GM19043 (cell line): Measurements from ENCODE around the gene C1orf94.

Source experiments
- ATAC-seq: cut with Tn5 transposase; IDR thresholded peaks from one replicate; pipeline ENCODE4 v1.9.1; 2021; ENCODE audit warnings: low read depth; ENCODE audit not compliant: unreplicated experiment

Gene C1orf94

DNA sequence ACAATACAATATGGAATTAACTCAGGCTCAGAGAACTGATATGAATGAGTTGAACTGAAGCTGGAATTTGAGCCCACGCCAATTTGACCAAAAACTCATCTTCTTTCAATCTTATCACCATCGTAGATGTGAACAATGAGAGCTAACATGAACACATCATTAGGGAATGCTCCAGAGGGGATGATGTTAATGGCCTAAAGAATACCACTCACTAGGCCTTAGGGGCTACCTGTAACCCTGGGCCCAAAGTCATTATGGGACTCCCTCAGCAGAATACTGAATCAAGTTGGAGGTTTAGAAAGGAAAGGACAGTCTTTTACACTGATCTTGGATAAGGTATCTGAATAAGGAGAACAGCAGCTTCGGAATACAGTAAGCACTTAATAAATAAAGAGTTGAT is 73.6 kb downstream of the C1orf94 start:
- no peak for ATAC-seq

DNA sequence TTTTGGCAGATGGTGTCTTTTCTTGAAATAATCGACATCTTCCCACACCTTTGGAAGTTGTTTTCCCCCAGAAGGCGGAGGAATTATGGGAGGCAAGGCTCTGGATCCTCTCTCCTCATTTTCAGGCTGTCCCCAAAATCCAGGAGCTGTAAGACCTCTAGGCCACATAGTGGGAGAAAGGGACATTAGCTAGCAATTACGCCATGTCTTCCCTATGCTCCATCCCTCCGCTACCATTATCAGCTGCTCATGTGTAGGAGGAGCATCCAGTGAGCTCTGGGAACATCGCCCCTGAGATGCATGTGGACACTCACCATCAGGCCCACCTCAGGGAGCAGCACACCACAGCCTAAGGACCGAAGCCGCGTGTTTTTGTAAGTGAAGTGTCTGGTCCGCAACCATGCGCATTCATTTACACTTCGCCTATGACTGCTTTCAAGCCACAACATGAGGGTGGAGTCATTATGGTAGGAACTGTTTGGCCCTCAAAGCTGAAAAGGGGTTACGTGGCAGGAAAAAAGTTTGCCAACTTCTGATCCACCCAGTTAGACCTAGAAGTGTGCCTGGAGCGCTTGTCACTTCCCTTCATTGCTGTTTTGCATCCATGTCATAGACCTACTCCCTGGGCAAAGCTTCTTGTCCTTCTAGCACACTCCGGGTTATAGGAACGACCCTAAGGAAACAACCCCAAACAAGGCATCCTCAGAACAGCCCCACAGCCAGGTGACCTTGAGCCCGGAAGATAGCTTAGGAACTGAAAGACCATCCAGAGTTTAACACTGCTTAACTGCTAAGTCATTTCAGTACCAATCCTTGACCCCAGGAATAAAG is 85.5 kb downstream of the C1orf94 start:
- ATAC-seq, result no peak

DNA sequence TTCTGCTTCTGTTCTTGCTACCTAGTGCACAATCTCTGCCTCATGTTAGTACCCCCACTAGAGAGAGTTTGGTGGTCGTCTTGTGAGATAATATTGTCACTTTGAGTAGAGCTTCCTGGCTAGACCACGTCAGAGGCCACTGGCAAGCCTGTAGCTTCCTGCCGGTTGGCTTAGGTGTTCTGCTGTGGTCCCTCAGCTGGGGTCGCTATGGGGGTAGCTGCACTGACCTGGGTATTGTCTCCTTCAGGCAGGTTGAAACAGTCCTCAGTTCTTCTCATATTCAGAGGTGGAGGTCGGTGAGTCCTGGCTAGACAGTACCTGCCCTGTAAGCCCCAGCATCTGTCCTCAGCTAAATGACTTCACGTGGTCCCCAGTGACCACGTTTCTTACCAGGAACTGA is 86.2 kb downstream of the C1orf94 start:
- no peak for ATAC-seq

DNA sequence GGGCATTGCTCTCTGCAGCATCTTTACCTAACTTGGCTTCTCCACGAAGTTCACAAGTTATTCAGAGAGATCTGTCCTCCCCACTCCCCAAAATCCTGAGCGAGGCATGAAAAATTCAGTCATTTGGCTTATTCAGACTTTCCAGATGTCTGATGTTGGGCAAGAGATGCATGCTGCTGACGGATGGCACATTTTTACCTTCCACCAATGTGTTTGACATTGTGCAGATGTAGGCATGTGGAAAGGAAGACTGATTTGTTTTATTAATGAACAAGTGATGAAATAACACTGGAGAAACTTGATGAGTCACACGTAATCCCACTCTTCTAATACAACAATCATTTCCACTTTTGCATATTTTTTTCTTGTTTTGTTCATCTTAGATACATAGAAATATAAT is 86.7 kb downstream of the C1orf94 start:
- ATAC-seq, result no peak

DNA sequence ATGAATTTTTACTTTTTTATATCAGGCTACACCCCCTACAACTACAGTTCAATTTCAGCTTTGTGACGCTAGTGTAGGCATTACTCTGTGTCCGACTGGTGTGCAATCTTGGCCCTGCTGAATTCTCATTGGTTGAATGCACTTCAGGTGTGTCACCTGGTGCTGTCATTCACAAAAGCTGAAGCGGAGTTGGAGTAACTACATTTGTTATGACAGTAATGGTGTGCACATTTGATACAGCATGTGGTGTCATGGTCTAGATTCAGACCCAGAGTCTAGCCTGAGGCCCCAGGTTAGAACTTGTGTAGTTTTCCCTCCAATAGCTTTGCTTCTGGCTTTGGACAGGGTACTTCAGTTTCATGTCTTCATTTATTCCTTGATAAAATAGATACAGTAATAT is 88.7 kb downstream of the C1orf94 start:
- no peak for ATAC-seq

DNA sequence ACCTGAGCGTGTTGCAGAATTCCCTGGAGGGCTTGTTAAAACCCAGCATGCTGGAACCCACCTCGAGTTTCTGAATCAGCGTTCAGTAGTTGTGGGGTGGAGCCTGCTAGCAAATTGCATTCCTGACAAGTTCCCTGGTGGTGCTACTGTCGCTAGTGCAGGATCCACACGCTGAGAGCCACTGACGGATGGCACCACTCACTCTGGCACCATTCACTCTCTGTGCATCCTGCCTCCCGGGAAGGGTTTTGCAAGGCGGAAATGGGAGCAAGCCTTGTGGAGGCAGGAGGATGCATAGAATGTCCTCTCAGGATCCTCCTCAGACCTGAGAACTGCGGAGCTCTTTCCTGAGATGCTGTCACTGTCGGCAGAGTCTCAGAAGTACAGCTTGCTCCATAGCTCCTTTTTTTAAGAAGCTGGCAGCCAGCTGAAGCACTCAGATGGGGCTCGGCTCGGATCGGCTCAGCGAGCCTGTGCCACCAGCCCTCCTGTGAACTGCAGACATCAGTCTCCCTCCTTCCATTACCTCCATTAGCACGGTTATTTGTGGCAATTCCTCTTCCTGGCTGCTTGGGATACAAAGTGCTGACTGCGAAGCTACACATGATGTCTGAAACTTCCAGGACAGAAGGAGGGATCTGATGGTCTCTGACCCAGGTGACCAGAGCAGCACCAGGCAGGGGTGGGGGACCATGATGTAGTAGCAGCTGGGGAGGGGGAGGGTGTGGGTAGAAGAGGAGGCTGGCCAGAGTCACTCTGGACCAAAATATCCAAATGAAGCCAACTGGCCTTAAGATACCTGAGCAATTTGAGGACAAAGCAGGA is 89.6 kb downstream of the C1orf94 start:
- ATAC-seq, result no peak

DNA sequence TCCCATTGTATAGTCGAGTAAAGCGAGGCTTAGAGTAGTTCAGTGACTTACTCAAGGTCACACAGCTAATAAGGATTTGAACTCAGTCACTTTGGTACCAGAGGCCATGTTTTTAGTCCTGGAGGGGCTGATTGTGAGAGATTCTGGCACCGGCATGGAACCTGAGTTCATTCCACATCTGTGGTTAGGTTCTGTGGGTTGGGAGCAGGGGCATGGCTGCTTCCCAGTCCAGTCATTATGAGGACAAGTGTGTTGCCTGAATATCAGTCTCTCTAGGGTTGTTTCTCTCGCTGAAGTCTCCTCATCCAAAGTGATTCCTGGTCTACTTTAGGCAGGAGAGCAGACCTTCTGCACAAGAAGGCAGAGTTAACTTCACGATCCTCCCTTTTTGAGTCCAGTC is 90.6 kb downstream of the C1orf94 start:
- no peak for ATAC-seq

DNA sequence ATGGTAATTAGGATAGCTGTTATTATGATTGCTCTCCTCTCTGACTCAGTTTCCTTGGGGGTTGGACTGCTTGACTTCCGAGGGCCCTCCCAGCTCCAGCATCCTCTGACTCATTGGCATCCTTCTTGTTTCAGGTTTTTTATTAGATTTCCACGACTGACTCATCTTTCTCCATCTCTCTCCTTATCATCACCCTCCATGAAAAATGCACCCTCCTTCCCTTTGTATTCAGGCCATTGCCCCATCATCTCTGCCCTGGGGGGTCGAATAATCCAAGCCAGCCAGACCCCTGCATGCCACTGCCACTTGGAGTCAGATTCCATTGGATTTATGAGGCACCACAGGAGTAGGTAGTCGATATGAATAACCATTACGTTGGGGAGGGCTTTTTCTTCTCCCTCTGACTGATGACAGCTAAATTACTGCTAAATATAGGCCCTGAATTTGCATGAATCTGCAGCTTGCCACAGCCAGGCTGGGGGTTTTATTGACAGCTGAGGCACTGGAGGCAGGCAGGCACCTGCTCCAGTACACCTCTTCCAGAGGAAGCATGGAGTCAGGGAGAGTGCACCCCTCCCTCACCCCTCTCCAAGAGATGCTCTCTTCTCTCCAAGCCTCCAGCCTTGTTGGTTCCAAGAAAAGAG is 91.7 kb downstream of the C1orf94 start:
- ATAC-seq, result no peak
